Esophagus squamous epithelium (tissue), 5 donors: ENCODE measurements around the gene FLT1. TPM values are rescaled to one million over a fixed set of nuclear protein-coding genes. Genes with fewer than 3 reads are reported as not detected.

Source experiments
- DNase-seq: peaks from one replicate; lab custom pipeline; 2025; lab: John Stamatoyannopoulos, UW
- H3K27ac ChIP-seq, 4 donors: fragments of 200-600 bp; sonication (generic); one replicate each; pipeline ENCODE4 v1.5.1; 2016 to 2019; ENCODE audit warnings: mild to moderate bottlenecking in 1 of 4
- H3K27me3 ChIP-seq, 4 donors: fragments of 200-600 bp; sonication (generic); 1 replicate in 3 of 4; 2 replicates in 1 of 4; pipeline versions ENCODE4 v1.5.1 to v1.6.0; 2017 to 2021; ENCODE audit warnings: antibody characterized with exemption in 1 of 4
- H3K36me3 ChIP-seq, 3 donors: fragments of 200-600 bp; sonication (generic); one replicate each; pipeline ENCODE4 v1.5.1; 2016 to 2019
- H3K4me1 ChIP-seq, 3 donors: fragments of 200-600 bp; sonication (generic); one replicate each; pipeline ENCODE4 v1.5.1; 2017 to 2019
- H3K4me3 ChIP-seq, 4 donors: fragments of 200-600 bp; sonication (generic); 1 replicate in 3 of 4; 2 replicates in 1 of 4; pipeline ENCODE4 v1.5.1; 2016 to 2019; ENCODE audit warnings: mild to moderate bottlenecking in 2 of 4, moderate library complexity in 1 of 4
- H3K9me3 ChIP-seq, 3 donors: fragments of 200-600 bp; sonication (generic); one replicate each; pipeline ENCODE4 v1.5.1; 2016 to 2019
- CTCF ChIP-seq, 6 experiments: fragments of 450-650 bp in 4 of 6; fragments of 200-600 bp in 2 of 6; sonication (generic) in 2 of 6; IDR thresholded peaks; one replicate each; pipeline ENCODE4 v1.5.1; 2016 to 2019; ENCODE audit warnings: antibody characterized with exemption in 6 of 6, mild to moderate bottlenecking in 4 of 6, moderate library complexity in 4 of 6
- POLR2A ChIP-seq, 4 donors: fragments of 450-650 bp; IDR thresholded peaks; one replicate each; pipeline ENCODE4 v1.6.1; 2017; ENCODE audit warnings: antibody characterized with exemption in 4 of 4, mild to moderate bottlenecking in 4 of 4, moderate library complexity in 3 of 4
- WGBS, 2 donors: methylation state at CpG; one replicate each; pipeline ENCODE4 v1.1.5; 2018; 5-methylcytosine and 5-hydroxymethylcytosine counted together
- intact Hi-C: fragments of 100-400 bp; cut with DNase I; formaldehyde crosslinking; loops from one replicate; pipeline ENCODE4 v1.15.0; 2022
- total RNA-seq, 4 donors: library from RNA; depleted of rRNA; stranded (reverse); fragments of >200 nt; gene quantifications; one replicate each; pipeline ENCODE4 v1.1.0, GENCODE V29; 2016
- donor health status: DM: yes; HTN: yes; CAD: no.

Gene FLT1
- total RNA-seq, 4 donors from 2014 or later = 2.1 to 16.4 (median 8.9) TPM

GRCh38 chr13:28327373-28328270, 167.3 kb downstream of the FLT1 start:
- no peak for TF ChIP-seq CTCF (IDR thresholded peaks at IDR 0.05)
- TF ChIP-seq POLR2A (IDR thresholded peaks at IDR 0.05) = no peak
- peaks cover 0 to 7% (median 0%) of the 10 kb centered on the region in 4 donors for H3K27me3 ChIP-seq
- H3K36me3 ChIP-seq = no peaks in the 10 kb centered on the region
- H3K4me1 ChIP-seq = peaks cover 0 to 18% (median 0%) of the 10 kb centered on the region in 3 donors
- no peak overlapping the region for H3K27ac ChIP-seq
- intact Hi-C loops = loop anchor here (5.0 kb wide), 1 partner anchor 310 kb away; no protein-coding TSS in a partner anchor
- no peak for DNase-seq
- WGBS, 2 donors = 77 to 90% methylated on average over 13 of the region's 14 CpGs
- H3K4me3 ChIP-seq = no peak overlapping the region
- H3K9me3 ChIP-seq = no peaks in the 10 kb centered on the region

DNA sequence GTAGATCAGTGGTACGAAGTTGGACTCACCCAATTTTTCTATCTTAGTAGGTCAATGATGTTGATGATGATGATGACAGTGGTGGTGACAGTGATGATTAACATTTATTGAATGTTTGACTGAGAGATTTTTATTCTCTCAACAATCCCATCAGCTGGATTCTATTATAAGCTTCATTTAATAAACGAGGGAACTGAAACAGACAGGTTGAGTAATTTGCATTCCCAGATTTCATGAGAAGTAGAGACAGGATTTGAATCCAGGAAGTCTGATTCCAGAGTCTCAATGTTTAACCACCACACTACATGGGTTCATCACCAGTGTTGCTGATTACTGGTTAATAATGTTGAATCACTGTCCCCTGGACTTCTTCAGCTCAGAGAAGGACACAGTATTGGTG, 168.9 kb downstream of the FLT1 start:
- no peak for DNase-seq
- H3K9me3 ChIP-seq = no peaks in the 10 kb centered on the region
- H3K4me1 ChIP-seq = peaks cover 0 to 18% (median 0%) of the 10 kb centered on the region in 3 donors
- 59 to 60% methylated on average over 2 of the region's 2 CpGs for WGBS, 2 donors
- no peak for TF ChIP-seq POLR2A (IDR thresholded peaks at IDR 0.05)
- TF ChIP-seq CTCF (IDR thresholded peaks at IDR 0.05) = no peak
- peaks cover 0 to 7% (median 0%) of the 10 kb centered on the region in 4 donors for H3K27me3 ChIP-seq
- no peak overlapping the region for H3K27ac ChIP-seq
- H3K36me3 ChIP-seq = no peaks in the 10 kb centered on the region
- intact Hi-C loops = loop anchor here (5.0 kb wide), 1 partner anchor 311 kb away; no protein-coding TSS in a partner anchor
- H3K4me3 ChIP-seq = no peak overlapping the region

DNA sequence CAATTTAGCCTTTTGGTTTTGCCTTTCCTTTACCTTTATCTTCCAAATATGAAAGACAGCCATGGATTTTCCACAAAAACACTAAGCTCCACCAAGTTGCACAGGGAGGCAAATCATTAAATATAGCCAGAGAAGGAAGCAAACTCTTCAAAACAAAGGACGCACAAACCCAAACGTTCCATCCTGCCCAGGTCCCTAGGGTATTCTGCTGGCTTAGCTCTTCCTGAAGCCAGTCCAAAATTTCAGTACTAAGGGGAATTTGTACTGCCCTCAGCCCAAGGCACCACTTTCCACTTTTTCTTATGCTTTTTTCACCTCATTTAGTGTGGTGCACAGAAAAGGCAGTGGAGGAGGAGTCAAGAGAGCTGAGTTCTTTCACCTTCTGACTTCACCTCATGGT, 169.9 kb downstream of the FLT1 start:
- WGBS, 2 donors = 23 to 44% methylated on average over 2 of the region's 2 CpGs
- H3K27ac ChIP-seq = no peak overlapping the region
- H3K4me1 ChIP-seq = peaks cover 0 to 17% (median 0%) of the 10 kb centered on the region in 3 donors
- H3K36me3 ChIP-seq = no peaks in the 10 kb centered on the region
- peaks cover 0 to 7% (median 0%) of the 10 kb centered on the region in 4 donors for H3K27me3 ChIP-seq
- no peaks in the 10 kb centered on the region for H3K9me3 ChIP-seq
- intact Hi-C loops = loop anchor here (5.0 kb wide), 1 partner anchor 312 kb away; no protein-coding TSS in a partner anchor
- TF ChIP-seq POLR2A (IDR thresholded peaks at IDR 0.05) (no peak), CTCF (IDR thresholded peaks at IDR 0.05) (no peak)
- H3K4me3 ChIP-seq = no peak overlapping the region
- no peak for DNase-seq

DNA sequence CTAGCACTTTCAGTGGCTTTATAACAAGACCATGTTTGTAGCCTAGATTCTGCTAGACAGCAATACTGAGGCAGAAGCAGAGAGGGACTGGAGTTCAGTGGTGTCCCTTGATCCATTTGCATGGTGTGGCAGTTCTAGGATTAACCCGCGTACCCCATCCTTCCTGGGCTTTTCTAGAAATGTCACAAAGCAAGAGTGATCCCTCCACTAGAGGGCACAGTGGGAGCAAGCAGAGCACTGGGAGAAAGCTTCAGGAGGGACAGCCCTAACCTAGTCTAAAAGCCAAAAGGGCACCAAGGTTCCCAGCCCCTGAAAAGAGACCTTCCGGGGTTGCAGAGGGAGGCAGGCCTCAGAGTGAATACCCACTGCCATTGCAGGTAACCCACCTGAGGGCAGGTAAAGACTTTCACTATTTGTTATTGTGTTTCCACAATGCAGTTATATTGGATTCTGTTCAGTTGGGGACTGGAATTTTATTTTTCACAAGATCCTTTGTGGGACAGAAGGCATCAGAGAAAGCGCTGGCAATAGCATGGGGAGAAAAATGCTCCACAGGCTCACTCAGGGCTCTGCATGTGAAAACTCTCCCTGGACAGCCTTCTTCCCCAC, 170.6 kb downstream of the FLT1 start:
- Histone ChIP-seq H3K4me1 (peaks cover 0 to 10% (median 0%) of the 10 kb centered on the region in 3 donors), H3K4me3 (no peak overlapping the region), H3K27ac (no peak overlapping the region), H3K9me3 (no peaks in the 10 kb centered on the region), H3K27me3 (peaks cover 0 to 7% (median 0%) of the 10 kb centered on the region in 4 donors), H3K36me3 (no peaks in the 10 kb centered on the region)
- no peak for DNase-seq
- intact Hi-C loops = no loop called here
- TF ChIP-seq CTCF (IDR thresholded peaks at IDR 0.05) (peak; percentile 45 to 74 (median 58)), POLR2A (IDR thresholded peaks at IDR 0.05) (no peak)
- WGBS, 2 donors = 24 to 35% methylated on average over 3 to 4 of the region's 4 CpGs
